Spinal cord (tissue), 10 donors: Measurements from ENCODE around the gene WAS. TPM values are rescaled to one million over a fixed set of nuclear protein-coding genes. Genes with fewer than 3 reads are reported as not detected.
A peak's percentile ranks its signal among the peaks of the same experiment; 100 is the strongest.

Experiments
- DNase-seq, 6 donors: peaks; one replicate each; pipeline versions ENCODE4 v3.0.0 to v3.0.0-alpha.2; 2013 to 2015; ENCODE audit warnings: low spot score in 6 of 6, low read depth in 4 of 6
- H3K27ac ChIP-seq: one replicate; pipeline ENCODE4 v1.5.1; 2013; ENCODE audit warnings: low read depth, low read length, control low read depth
- H3K27me3 ChIP-seq: one replicate; pipeline ENCODE4 v1.6.1; 2013; ENCODE audit warnings: low read length; ENCODE audit not compliant: control insufficient read depth, insufficient read depth
- H3K36me3 ChIP-seq: one replicate; pipeline ENCODE4 v1.6.1; 2013; ENCODE audit warnings: low read length; ENCODE audit not compliant: control insufficient read depth, insufficient read depth
- H3K4me1 ChIP-seq: one replicate; pipeline ENCODE4 v1.6.1; 2013; ENCODE audit warnings: low read length; ENCODE audit not compliant: control insufficient read depth, insufficient read depth
- H3K4me3 ChIP-seq: one replicate; pipeline ENCODE4 v1.5.1; 2013; ENCODE audit warnings: low read depth, low read length, control low read depth
- H3K9me3 ChIP-seq: one replicate; pipeline ENCODE4 v1.6.1; 2013; ENCODE audit warnings: low read length; ENCODE audit not compliant: control insufficient read depth, insufficient read depth
- WGBS: methylation state at CpG from one replicate; pipeline ENCODE4 v1.1.5; 2013; ENCODE audit warnings: missing lambda C conversion rate; ENCODE audit not compliant: insufficient coverage; 5-methylcytosine and 5-hydroxymethylcytosine counted together
- polyA plus RNA-seq, 2 donors: library from polyadenylated mRNA; unstranded; fragments of 120-200 nt; gene quantifications; one replicate each; pipeline ENCODE4 v1.2.1, GENCODE V29; 2013; ENCODE audit not compliant: insufficient read length in 2 of 2
- total RNA-seq, 2 donors: library from RNA; depleted of rRNA in 1 of 2; stranded (reverse); fragments of 120-200 nt in 1 of 2; fragments of >200 nt in 1 of 2; gene quantifications; one replicate each; pipeline versions ENCODE4 v1.2.3 to v1.2.4, GENCODE V29; 2013 to 2014
- donor health status: healthy.

The WAS gene
- total and polyA plus RNA-seq, 4 donors = 3.1 to 7.1 (median 5.3) TPM

GRCh38 chrX:48703642-48704481 is 20.3 kb downstream of the WAS start:
- H3K4me3 ChIP-seq = no peak overlapping the region
- H3K27me3 ChIP-seq = no peaks in the 10 kb centered on the region
- peak in 2 of 6 donors; percentile 23 to 68 for DNase-seq
- H3K4me1 ChIP-seq = peaks cover 9% of the 10 kb centered on the region
- H3K27ac ChIP-seq = no peak overlapping the region
- WGBS = 53% methylated on average over 2 of the region's 4 CpGs
- H3K36me3 ChIP-seq = peaks cover 44% of the 10 kb centered on the region
- H3K9me3 ChIP-seq = no peaks in the 10 kb centered on the region

- H3K27me3 ChIP-seq = no peaks in the 10 kb centered on the region
- no peak overlapping the region for H3K4me3 ChIP-seq
- no peak for DNase-seq
- peaks cover 34% of the 10 kb centered on the region for H3K36me3 ChIP-seq
- WGBS = 80% methylated on average over 12 of the region's 12 CpGs
- peaks cover 9% of the 10 kb centered on the region for H3K4me1 ChIP-seq
- no peak overlapping the region for H3K27ac ChIP-seq
- H3K9me3 ChIP-seq = no peaks in the 10 kb centered on the region
These were observed 22.3 kb downstream of the WAS start for GRCh38 chrX:48705871-48706270.

- no peaks in the 10 kb centered on the region for H3K27me3 ChIP-seq
These were observed 26.0 kb downstream of the WAS start for GRCh38 chrX:48709522-48710112.

GRCh38 chrX:48711162-48711928 is 27.7 kb downstream of the WAS start:
- Histone ChIP-seq H3K4me3 (no peak overlapping the region), H3K36me3 (peaks cover 15% of the 10 kb centered on the region), H3K4me1 (no peaks in the 10 kb centered on the region), H3K9me3 (no peaks in the 10 kb centered on the region), H3K27ac (no peak overlapping the region), H3K27me3 (no peaks in the 10 kb centered on the region)
- 64% methylated on average over 9 of the region's 9 CpGs for WGBS
- no peak for DNase-seq

More at GRCh38 chrX:48709522-48710112, 26.0 kb downstream of the WAS start:
- Histone ChIP-seq H3K4me1 (peaks cover 6% of the 10 kb centered on the region), H3K9me3 (no peaks in the 10 kb centered on the region), H3K27ac (no peak overlapping the region), H3K36me3 (peaks cover 29% of the 10 kb centered on the region), H3K4me3 (no peak overlapping the region)
- no peak for DNase-seq
- 83% methylated on average over 7 of the region's 7 CpGs for WGBS

GRCh38 chrX:48711929-48712505 is 28.4 kb downstream of the WAS start:
- no peak for DNase-seq
- H3K27ac ChIP-seq = no peak overlapping the region
- H3K9me3 ChIP-seq = no peaks in the 10 kb centered on the region
- H3K4me3 ChIP-seq = no peak overlapping the region
- peaks cover 11% of the 10 kb centered on the region for H3K36me3 ChIP-seq
- H3K27me3 ChIP-seq = no peaks in the 10 kb centered on the region
- H3K4me1 ChIP-seq = no peaks in the 10 kb centered on the region
- 70% methylated on average over 7 of the region's 7 CpGs for WGBS

GRCh38 chrX:48713847-48714246 is 30.2 kb downstream of the WAS start:
- Histone ChIP-seq H3K4me3 (no peak overlapping the region), H3K27ac (no peak overlapping the region), H3K9me3 (no peaks in the 10 kb centered on the region), H3K4me1 (no peaks in the 10 kb centered on the region), H3K36me3 (no peaks in the 10 kb centered on the region), H3K27me3 (no peaks in the 10 kb centered on the region)
- DNase-seq = no peak
- 62% methylated on average over 2 of the region's 2 CpGs for WGBS

- no peak overlapping the region for H3K4me3 ChIP-seq
- no peak overlapping the region for H3K27ac ChIP-seq
- no peaks in the 10 kb centered on the region for H3K9me3 ChIP-seq
- H3K4me1 ChIP-seq = no peaks in the 10 kb centered on the region
- no peak for DNase-seq
- no peaks in the 10 kb centered on the region for H3K36me3 ChIP-seq
- H3K27me3 ChIP-seq = no peaks in the 10 kb centered on the region
- WGBS = 88% methylated on average over 5 of the region's 5 CpGs
These were observed 31.0 kb downstream of the WAS start for GRCh38 chrX:48714573-48714972.

- Histone ChIP-seq H3K36me3 (no peaks in the 10 kb centered on the region), H3K27ac (no peak overlapping the region), H3K9me3 (no peaks in the 10 kb centered on the region), H3K4me1 (no peaks in the 10 kb centered on the region), H3K4me3 (no peak overlapping the region), H3K27me3 (no peaks in the 10 kb centered on the region)
- 63% methylated on average over 2 of the region's 2 CpGs for WGBS
- DNase-seq = peak in 1 of 6 donors; percentile 13
These were observed 31.5 kb downstream of the WAS start for GRCh38 chrX:48715072-48715471.

GRCh38 chrX:48715876-48716502 is 32.4 kb downstream of the WAS start:
- Histone ChIP-seq H3K36me3 (no peaks in the 10 kb centered on the region), H3K27me3 (no peaks in the 10 kb centered on the region), H3K9me3 (no peaks in the 10 kb centered on the region), H3K4me1 (no peaks in the 10 kb centered on the region), H3K4me3 (no peak overlapping the region), H3K27ac (no peak overlapping the region)
- 48% methylated on average over 4 of the region's 4 CpGs for WGBS
- no peak for DNase-seq
